Stimulated activated CD4-positive, alpha-beta T cell treated with anti-CD3 and anti-CD28 coated beads, Interleukin-4, amount 100 ng/mL, for 1 hour (primary cell): ENCODE data around the gene RELA.
A peak's percentile ranks its signal among the peaks of the same experiment; 100 is the strongest.
"Not testable (repeated sequence)": the region's sequence is repeated elsewhere in the genome, so short reads cannot be mapped to it uniquely, and the experiment has no call there.

Source experiments
- DNase-seq: peaks from one replicate; pipeline ENCODE4 v3.0.0-alpha.2; 2020

Gene RELA

GRCh38 chr11:65662799-65663638 lies at the start of gene RELA:
RELA (minus strand) TSS chr11:65662916; CDS start chr11:65662832, 84 bp downstream.
- peak; percentile 90 for DNase-seq

- DNase-seq = peak; percentile 97
Measured at GRCh38 chr11:65711785-65712632, 49.3 kb upstream of the RELA start, which contains the start of gene KAT5. KAT5 (plus strand) TSS chr11:65712252; CDS start chr11:65712268, 16 bp downstream.

DNA sequence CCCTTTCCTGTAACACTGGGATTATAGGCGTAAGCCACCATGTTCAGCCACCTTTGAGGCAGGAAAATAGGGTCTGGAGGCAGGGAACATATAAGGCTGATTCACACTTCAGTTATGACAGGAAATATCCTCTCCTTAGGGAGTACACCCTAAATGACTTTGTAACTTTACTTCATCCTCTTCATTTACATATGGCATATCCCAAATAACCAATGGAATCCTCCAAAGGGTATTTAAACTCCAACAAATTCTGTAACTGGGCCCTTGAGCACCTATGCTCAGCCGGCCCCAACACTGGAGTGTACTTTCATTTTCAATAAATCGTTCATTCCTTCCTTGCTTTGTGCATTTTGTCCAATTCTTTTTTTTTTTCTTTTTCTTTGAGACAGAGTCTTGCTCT lies 47.7 kb upstream of the RELA start:
- no peak for DNase-seq

DNA sequence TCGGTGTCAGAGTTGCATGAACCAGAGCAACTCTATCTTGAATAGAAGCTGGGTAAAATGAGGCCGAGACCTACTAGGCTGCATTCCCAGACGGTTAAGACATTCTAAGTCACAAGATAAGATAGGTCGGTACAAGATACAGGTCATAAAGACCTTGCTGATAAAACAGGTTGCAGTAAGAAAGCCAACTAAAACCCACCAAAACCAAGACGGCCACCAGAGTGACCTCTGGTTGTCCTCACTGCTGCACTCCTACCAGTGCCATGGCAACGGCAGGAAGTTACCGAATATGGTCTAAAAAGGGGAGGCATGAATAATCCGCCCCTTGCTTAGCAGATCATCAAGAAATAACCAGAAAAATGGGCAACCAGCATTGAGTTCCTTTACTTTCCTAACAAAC lies 46.9 kb upstream of the RELA start:
- no peak for DNase-seq

- DNase-seq = no peak
Measured at GRCh38 chr11:65708451-65708850, 45.7 kb upstream of the RELA start.

GRCh38 chr11:65707002-65707401 lies 44.3 kb upstream of the RELA start:
- not testable (repeated sequence) for DNase-seq

DNA sequence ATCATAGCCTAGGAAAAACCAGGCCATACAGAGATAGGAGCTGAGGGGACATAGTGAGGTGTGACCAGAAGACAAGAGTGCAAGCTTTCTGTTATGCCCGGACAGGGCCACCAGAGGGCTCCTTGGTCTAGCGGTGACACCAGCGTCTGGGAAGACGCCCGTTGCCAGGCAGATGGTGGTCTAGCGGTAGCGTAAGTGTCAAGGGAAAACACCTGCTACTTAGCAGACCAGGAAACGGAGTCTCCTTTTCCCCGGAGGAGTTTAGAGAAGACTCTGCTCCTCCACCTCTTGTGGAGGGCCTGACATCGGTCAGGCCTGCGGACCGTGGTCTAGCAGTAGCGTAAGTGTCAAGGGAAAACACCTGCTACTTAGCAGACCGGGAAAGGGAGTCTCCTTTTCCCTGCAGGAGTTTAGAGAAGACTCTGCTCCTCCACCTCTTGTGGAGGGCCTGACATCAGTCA lies 43.6 kb upstream of the RELA start:
- peak; percentile 74 for DNase-seq

- DNase-seq = no peak
Measured at GRCh38 chr11:65703846-65704245, 41.1 kb upstream of the RELA start.

DNA sequence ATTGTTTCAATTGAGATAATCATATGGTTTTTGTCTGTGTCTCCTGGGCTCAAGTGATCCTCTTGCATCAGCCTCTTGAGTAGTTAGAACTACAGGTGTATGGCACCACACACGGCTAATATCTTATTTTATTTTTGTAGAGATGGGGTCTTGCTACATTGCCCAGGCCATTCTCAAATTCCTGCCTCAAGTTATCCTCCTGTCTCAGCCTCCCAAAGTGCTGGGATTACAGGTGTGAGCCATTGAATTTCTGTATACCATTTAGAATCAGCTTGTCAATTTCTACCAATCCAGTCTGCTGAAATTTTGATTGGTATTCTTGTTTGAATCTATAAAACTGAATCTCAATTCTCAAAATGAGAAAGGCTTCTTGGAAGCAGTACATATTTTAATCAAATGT lies 39.0 kb upstream of the RELA start:
- no peak for DNase-seq

- DNase-seq = no peak
Measured at GRCh38 chr11:65700399-65700798, 37.7 kb upstream of the RELA start.

- no peak for DNase-seq
Measured at GRCh38 chr11:65699306-65699705, 36.6 kb upstream of the RELA start.

DNA sequence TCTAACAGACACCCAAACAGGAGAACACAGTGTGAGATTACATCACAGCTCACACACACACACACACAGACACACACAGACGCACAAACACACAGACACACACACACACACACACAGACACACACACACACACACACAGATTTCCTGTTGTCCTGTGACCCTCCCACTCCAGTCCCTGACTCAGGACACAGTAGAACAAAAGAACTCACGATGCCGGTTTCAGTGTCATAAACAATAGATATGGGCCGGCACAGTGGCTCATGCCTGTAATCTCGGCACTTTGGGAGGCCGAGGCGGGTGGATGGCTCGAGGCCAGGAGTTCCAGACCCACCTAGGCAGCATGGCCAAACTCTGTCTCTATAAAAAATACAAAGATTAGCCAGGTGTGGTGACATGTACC lies 35.5 kb upstream of the RELA start:
- no peak for DNase-seq

- DNase-seq = no peak
Measured at GRCh38 chr11:65696802-65697552, 34.3 kb upstream of the RELA start.

- DNase-seq = no peak
Measured at GRCh38 chr11:65695459-65696241, 32.9 kb upstream of the RELA start.

DNA sequence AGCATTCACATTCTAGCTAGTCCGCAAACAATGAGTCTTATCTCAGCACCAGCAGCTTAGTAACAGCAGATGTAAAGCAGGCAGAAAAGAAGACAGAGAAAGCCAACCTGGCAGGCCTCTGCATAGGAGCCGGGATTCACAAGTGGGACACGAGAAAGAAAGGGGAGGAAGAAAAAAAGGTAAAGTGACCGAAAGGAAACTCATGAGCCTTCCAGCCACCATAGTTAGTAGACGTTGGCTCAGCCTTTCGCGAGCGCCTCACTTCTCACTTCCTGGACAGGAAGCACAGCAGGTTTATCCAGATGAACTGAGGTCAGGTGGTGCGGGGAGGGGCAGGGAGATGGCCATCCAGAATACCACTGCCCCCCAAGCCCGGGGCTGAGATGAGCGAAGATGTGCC lies 29.7 kb upstream of the RELA start:
- no peak for DNase-seq

GRCh38 chr11:65691847-65692246 lies 29.1 kb upstream of the RELA start:
- not testable (repeated sequence) for DNase-seq

- no peak for DNase-seq
Measured at GRCh38 chr11:65685981-65686380, 23.3 kb upstream of the RELA start.

DNA sequence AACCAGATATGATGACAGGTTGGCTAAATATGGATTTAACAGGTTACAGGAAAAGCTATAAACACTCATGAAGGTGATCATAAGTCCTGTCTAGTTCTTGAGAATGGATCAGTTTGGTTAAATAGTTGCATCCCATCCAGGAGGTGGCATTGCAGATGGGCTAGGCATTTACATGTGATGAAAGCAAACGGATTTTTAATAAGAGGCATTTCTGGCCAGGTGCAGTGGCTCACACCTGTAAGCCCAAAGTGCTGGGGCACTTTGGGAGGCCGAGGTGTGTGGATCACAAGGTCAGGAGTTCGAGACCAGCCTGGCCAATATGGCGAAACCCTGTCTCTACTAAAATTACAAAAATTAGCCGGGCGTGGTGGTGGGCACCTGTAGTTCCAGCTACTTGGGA lies 20.8 kb upstream of the RELA start:
- not testable (repeated sequence) for DNase-seq

- no peak for DNase-seq
Measured at GRCh38 chr11:65680192-65680743, 17.6 kb upstream of the RELA start.

GRCh38 chr11:65672982-65673381 lies 10.3 kb upstream of the RELA start:
- DNase-seq = no peak

DNA sequence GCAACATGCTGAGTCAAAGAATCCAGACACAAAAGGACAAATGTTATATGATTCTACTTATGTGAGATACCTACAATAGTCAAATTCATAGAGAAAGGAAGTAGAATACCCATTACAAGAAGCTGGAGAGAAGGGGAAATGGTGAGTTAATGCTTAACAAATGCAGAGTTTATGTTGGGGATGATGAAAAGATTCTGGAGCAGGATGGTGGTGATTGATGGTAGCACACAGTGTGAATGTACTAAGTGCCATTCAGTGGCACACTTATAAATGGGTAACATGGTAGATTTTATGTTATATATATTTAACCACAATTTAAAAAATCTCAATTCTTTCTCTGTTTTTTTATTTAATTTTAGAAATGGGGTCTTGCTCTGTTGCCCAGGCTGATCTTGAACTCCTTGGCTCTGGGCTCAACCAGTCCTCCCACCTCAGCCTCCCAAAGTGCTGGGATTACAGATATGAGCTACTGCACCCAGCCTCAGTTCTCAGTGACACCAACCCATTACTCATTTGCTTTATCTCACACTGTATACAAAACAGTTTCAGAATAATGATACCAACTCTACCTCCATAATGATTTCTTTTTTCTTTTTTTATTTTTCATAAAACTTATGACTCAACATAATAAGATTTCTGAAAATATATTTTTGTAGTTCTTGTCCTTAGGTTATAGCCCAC lies 9.6 kb upstream of the RELA start:
- DNase-seq = no peak
